ENCODE measurements around the gene IMMP2L.

GRCh38 chr7:111018960-111019736 lies 543.1 kb downstream of the IMMP2L start:
- TF ChIP-seq CTCF (IDR thresholded peaks at IDR 0.05) = no peak
- no peak for TF ChIP-seq EZH2 (IDR thresholded peaks at IDR 0.05)
- no peak for TF ChIP-seq EZH2phosphoT487 (IDR thresholded peaks at IDR 0.05)
